Subcutaneous adipose tissue (tissue), 4 donors: ENCODE results near the gene CIAPIN1. TPM values are rescaled to one million over a fixed set of nuclear protein-coding genes. Genes with fewer than 3 reads are reported as not detected.

Source experiments
- total RNA-seq, 4 donors: library from RNA; depleted of rRNA; stranded (reverse); fragments of >200 nt; gene quantifications; one replicate each; pipeline ENCODE4 v1.1.0, GENCODE V29; 2016
- TF ChIP-seq, protein P1 (sequence below): fragments of 450-650 bp; IDR thresholded peaks from one replicate; pipeline ENCODE4 v1.5.1; 2016; ENCODE audit warnings: low read depth, mild to moderate bottlenecking, control low read depth, antibody characterized with exemption, moderate library complexity

The CIAPIN1 gene
- total RNA-seq, 4 donors from 2014 or later, result 18.5 to 36.7 (median 20.6) TPM

DNA sequence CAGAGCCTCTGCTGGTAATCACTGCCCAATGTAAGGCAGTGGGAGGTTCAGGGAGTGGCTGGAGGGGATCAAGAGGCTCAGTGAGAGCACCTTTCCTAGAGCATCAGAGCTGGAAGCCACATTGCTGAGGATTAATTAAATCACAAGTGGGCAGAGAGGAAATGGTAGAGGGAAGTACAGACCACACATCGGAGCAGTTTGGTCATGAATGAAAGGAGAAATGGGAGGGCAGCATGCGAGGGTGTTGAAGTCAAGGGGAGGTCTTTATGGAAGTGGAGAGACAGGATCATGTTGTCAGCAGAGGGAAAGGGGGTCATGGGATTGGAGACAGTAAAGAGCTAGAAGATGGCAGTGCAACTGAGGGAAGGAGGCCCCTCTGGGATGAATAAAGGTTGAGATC lies 40.3 kb downstream of the CIAPIN1 start:
- TF ChIP-seq, protein P1, sequence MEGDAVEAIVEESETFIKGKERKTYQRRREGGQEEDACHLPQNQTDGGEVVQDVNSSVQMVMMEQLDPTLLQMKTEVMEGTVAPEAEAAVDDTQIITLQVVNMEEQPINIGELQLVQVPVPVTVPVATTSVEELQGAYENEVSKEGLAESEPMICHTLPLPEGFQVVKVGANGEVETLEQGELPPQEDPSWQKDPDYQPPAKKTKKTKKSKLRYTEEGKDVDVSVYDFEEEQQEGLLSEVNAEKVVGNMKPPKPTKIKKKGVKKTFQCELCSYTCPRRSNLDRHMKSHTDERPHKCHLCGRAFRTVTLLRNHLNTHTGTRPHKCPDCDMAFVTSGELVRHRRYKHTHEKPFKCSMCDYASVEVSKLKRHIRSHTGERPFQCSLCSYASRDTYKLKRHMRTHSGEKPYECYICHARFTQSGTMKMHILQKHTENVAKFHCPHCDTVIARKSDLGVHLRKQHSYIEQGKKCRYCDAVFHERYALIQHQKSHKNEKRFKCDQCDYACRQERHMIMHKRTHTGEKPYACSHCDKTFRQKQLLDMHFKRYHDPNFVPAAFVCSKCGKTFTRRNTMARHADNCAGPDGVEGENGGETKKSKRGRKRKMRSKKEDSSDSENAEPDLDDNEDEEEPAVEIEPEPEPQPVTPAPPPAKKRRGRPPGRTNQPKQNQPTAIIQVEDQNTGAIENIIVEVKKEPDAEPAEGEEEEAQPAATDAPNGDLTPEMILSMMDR, result no peak

DNA sequence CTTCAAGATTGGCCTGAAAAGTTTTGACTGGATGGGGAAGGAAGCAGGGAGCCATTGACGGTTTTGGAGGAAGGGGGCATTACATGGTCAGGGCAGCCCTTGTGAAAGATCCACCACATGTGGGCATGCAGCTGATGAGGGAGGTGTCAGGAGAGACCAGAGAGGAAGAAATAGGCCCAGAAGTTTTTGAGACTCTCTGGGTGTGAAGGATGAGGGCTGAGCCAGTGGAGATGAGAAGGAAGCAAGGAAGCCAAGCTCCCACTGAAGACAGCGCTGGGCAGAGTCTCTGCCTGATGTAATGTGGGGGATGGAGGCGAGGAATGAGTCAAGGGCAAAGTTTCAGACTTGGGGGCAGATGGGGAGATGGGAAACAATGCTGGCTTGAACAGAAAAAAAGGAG lies 42.1 kb downstream of the CIAPIN1 start:
- TF ChIP-seq, protein P1, result no peak

DNA sequence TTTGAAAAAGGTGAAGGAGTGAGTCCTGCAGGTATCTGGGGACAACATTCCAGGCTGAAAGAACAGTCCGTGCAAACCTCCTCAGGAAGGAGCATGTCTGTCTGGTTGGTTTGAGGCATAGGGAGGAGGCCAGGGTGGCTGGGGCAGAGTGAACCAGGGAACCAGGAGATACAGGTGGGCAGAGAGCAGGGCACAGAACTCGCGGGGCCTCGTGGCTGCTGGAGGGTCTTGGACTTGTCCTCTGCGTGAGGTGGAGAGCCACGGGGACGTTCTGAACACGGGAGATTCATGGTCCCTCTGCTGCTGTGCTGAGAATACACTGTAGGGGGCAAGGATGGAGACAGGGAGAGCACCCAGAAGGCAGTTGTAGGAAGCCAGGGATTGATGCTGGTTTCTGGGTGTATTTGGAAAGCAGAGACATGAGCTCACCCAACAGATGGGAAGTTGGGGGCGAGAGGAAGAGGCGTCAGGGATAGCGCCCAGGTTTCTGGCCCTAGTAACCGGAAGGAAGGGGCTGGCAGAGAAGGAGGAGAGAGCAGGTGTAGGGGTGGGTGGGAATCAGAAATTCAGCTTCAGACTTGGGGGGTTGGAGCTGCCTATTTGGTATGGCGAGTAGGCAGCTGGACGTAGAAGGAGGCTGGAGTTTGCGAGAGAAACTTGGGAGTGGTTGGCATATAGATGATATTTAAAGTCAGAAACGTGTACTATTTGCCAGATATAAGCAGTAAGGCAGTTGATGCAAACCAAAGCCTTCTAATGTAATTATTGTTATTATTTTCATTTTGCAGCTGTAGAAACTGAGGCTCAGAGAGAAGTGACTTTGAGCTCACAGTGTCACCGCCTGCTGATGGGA lies 43.0 kb downstream of the CIAPIN1 start, which contains the start of gene CCL17:
TSS of gene CCL17 (plus strand) at position 803 of the 853 bp plus-strand sequence. CDS start 9,166 bp downstream, outside the sequence.
- TF ChIP-seq, protein P1, result no peak

DNA sequence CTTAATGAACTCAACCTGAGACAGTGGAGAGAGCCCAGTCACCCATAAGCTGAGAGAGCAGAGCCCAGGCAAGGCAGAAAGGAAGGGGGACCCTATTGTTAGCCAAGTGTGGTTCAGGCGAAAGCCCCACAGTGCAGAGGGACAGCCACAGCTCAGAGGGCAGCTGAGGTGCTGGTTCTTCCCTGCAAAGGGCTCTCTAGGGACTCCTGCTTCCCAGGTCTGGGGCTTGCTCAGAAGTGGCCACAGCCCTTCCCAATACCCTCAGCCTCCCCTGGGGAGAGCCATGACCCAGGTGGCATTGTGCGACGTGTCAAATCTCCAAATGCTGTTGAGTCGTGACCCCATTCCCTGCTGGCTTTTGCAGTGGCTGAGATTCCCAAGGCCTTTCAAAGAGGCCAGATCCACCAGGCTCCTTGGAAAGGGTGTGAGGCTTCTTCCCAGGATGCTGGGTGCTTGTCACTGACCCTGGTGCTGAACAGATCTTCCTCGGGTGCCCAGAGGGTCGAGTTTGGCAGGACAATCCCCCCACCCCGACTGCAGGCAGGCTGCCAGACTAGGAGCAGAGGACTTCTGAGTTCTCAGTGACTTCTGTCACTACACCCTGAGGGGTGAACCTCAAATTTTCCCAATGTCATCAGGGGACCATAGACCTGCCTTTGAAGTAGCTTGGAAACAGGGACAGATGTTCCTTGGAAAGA lies 45.1 kb downstream of the CIAPIN1 start:
- TF ChIP-seq, protein P1, result no peak

DNA sequence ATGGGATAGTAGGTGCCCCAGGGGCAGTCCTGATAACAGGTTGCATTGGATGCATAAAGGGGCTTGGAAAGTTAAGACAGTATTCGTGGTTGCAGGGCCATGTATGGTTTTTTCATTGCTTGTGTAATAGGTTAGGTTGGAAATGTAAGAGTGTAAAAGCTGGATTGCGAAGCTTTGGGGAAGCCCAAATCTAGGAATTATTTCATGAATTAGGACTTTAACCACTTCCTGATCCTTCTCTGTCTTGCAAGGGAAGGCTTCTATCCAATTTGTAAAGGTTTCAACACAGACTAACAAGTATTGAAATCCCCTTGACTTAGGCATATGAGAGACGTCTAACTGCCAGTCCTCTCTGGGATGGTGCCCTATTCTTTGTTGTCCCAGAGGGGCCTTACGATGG lies 50.4 kb downstream of the CIAPIN1 start:
- TF ChIP-seq, protein P1, result no peak

DNA sequence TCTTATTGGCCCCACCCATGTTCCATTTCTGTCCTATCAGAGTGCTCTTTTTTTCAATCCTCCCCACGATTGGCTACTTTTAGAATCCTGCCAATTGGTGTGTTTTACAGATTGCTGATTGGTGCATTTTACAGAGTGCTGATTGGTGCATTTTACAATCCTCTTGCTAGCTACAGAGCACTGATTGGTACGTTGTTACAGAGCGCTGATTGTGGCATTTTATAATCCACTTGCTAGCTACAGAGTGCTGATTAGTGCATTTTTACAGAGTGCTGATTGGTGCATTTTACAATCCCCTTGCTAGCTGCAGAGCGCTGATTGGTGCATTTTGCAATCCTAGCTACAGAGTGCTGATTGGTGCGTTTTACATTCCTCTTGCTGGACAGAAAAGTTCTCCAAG lies 52.2 kb downstream of the CIAPIN1 start:
- TF ChIP-seq, protein P1, result no peak

DNA sequence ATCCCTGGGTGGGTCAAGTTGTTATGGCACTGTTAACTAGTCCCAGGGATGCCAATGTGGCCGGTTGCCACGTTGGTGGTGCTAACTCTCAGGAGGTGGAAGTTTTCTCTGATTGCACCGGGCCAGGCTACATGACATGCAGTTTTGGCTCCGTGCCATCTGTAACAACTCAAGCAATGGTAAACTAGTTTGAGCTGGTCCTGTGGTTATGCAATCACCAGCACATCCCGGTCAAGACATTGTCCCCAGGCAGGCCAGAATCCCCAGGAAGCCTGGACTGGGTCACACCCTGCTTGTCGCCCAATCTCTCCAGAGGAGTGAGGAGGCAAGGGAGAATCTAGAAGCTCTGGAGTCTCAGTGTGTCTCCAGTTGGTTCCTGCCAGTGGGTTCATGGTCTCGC lies 52.7 kb downstream of the CIAPIN1 start:
- TF ChIP-seq, protein P1, result no peak
